Neural progenitor cell (in vitro differentiated cells): ENCODE results near the gene EIPR1. TPM values are rescaled to one million over a fixed set of nuclear protein-coding genes. Genes with fewer than 3 reads are reported as not detected.

Source experiments
- DNase-seq: peaks from one replicate; pipeline ENCODE4 v3.0.0-alpha.2; 2016; ENCODE audit warnings: low spot score
- H2AFZ ChIP-seq: fragments of 200-600 bp; sonication (generic); replicated peaks from 2 replicates; pipeline ENCODE4 v1.6.1; 2016; ENCODE audit warnings: antibody characterized with exemption
- H3F3A ChIP-seq: fragments of 200-600 bp; sonication (generic); 2 replicates; pipeline ENCODE4 v1.6.1; 2016; ENCODE audit warnings: antibody characterized with exemption, low read depth
- H3K27ac ChIP-seq: fragments of 200-600 bp; sonication (generic); 2 replicates; pipeline ENCODE4 v1.5.1; 2016; ENCODE audit warnings: mild to moderate bottlenecking
- H3K27me3 ChIP-seq: fragments of 200-600 bp; sonication (generic); 2 replicates; pipeline ENCODE4 v1.6.1; 2016; ENCODE audit warnings: mild to moderate bottlenecking, moderate library complexity
- H3K36me3 ChIP-seq: fragments of 200-600 bp; sonication (generic); 2 replicates; pipeline ENCODE4 v1.5.1; 2016
- H3K4me1 ChIP-seq: fragments of 200-600 bp; sonication (generic); 2 replicates; pipeline ENCODE4 v1.6.1; 2016; ENCODE audit warnings: mixed run types
- H3K4me2 ChIP-seq: fragments of 200-600 bp; sonication (generic); 2 replicates; pipeline ENCODE4 v1.6.1; 2016
- H3K4me3 ChIP-seq: fragments of 200-600 bp; sonication (generic); 2 replicates; pipeline ENCODE4 v1.5.1; 2016
- H3K79me2 ChIP-seq: fragments of 200-600 bp; sonication (generic); 2 replicates; pipeline ENCODE4 v1.6.1; 2016; ENCODE audit warnings: low read depth
- H3K9ac ChIP-seq: fragments of 200-600 bp; sonication (generic); 2 replicates; pipeline ENCODE4 v1.6.1; 2016
- H3K9me3 ChIP-seq: fragments of 200-600 bp; sonication (generic); 2 replicates; pipeline ENCODE4 v1.5.1; 2016; ENCODE audit warnings: low read depth
- H4K20me1 ChIP-seq: fragments of 200-600 bp; sonication (generic); 2 replicates; pipeline ENCODE4 v1.6.1; 2016; ENCODE audit warnings: low read depth
- H3K27ac Mint-ChIP-seq: 3 replicates; pipeline ENCODE4 v1.8.0; 2021; ENCODE audit warnings: mixed read lengths
- H3K27me3 Mint-ChIP-seq: 2 replicates; pipeline ENCODE4 v1.8.0; 2022; ENCODE audit warnings: low read depth, mild to moderate bottlenecking, inconsistent platforms, moderate library complexity, mixed read lengths; ENCODE audit not compliant: insufficient read depth
- H3K36me3 Mint-ChIP-seq: 3 replicates; pipeline ENCODE4 v1.8.0; 2021; ENCODE audit warnings: mixed read lengths
- H3K4me1 Mint-ChIP-seq: 3 replicates; pipeline ENCODE4 v1.8.0; 2021; ENCODE audit warnings: mixed read lengths
- H3K4me3 Mint-ChIP-seq: 3 replicates; pipeline ENCODE4 v1.8.0; 2021; ENCODE audit warnings: mild to moderate bottlenecking, moderate library complexity, mixed read lengths
- H3K9me3 Mint-ChIP-seq: 3 replicates; pipeline ENCODE4 v1.8.0; 2020; ENCODE audit warnings: mixed read lengths
- EZH2 ChIP-seq: fragments of 200-600 bp; sonication (generic); IDR thresholded peaks from 2 replicates; pipeline ENCODE4 v1.6.1; 2017; ENCODE audit warnings: antibody characterized with exemption, mild to moderate bottlenecking, moderate library complexity
- EZH2phosphoT487 ChIP-seq: fragments of 200-600 bp; sonication (generic); IDR thresholded peaks from 2 replicates; pipeline ENCODE4 v1.6.1; 2017; ENCODE audit warnings: antibody characterized with exemption
- total RNA-seq: library from RNA; depleted of rRNA; stranded (reverse); fragments of >200 nt; gene quantifications from 2 replicates; pipeline ENCODE4 v1.2.3, GENCODE V29; 2015; ENCODE audit warnings: low replicate concordance
- TF ChIP-seq, protein P1 (sequence below): fragments of 200-600 bp; sonication (generic); IDR thresholded peaks from 2 replicates; pipeline ENCODE4 v1.5.1; 2017; ENCODE audit warnings: antibody characterized with exemption, mild to moderate bottlenecking

EIPR1 gene
- total RNA-seq, 1 donor from 2014 or later, result 57.1 TPM

DNA sequence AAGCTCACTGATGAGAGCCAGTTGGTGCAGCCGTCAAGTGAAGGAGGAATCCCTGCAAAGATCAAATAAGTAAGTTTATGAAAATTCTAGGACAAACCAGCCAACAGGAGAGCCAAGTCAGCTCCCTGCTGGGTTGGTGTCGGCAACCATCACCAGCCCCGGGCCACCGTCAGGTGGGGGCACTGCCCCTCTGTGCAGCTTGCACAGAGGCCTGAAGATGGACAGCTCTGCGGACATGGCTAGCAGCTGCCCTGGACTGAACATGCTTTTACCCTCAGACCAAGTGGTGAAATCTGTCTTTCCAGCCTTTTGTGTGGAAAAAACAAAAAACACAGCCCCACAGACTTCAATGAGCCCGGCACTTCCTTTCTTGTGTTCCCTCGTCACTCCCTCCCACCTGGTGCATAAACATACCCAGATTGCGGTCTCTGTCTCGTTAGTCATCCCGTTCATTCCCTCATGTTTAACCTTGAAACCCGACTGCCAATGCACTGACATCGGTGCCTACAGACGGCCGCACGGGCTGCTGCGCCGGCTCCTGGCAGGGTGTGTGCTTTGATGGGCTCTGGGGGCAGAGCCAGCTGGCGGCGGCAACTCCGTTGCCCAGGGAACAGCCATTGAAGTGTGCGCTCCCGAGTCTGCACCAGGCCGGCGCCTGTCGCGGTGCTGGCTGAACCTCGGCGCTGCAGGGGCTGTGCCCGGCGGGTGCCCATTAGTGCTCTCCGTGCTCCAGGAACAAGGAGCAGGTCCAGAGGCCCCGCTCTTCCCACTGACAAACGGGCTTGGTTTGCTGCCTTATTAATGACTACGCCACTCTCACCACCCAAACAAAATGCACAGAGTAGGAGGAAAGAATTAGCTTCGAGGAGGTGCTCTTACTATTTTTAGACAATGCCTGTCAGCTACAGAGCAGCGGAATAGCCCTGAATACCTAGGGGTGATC lies 95.3 kb downstream of the EIPR1 start:
- H3K36me3 Mint-ChIP-seq, result peaks cover 7% of the 10 kb centered on the region
- no peaks in the 10 kb centered on the region for H3K79me2 ChIP-seq
- H3K4me1 ChIP-seq, result no peaks in the 10 kb centered on the region
- peaks cover 32% of the 10 kb centered on the region for H3K4me1 Mint-ChIP-seq
- H3K27me3 Mint-ChIP-seq, result peaks cover 8% of the 10 kb centered on the region
- TF ChIP-seq EZH2 (no peak), EZH2phosphoT487 (no peak)
- TF ChIP-seq, protein P1, sequence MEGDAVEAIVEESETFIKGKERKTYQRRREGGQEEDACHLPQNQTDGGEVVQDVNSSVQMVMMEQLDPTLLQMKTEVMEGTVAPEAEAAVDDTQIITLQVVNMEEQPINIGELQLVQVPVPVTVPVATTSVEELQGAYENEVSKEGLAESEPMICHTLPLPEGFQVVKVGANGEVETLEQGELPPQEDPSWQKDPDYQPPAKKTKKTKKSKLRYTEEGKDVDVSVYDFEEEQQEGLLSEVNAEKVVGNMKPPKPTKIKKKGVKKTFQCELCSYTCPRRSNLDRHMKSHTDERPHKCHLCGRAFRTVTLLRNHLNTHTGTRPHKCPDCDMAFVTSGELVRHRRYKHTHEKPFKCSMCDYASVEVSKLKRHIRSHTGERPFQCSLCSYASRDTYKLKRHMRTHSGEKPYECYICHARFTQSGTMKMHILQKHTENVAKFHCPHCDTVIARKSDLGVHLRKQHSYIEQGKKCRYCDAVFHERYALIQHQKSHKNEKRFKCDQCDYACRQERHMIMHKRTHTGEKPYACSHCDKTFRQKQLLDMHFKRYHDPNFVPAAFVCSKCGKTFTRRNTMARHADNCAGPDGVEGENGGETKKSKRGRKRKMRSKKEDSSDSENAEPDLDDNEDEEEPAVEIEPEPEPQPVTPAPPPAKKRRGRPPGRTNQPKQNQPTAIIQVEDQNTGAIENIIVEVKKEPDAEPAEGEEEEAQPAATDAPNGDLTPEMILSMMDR, result no peak
- no peaks in the 10 kb centered on the region for H3K36me3 ChIP-seq
- H3K27ac Mint-ChIP-seq, result peak overlapping the region; percentile 69
- no peaks in the 10 kb centered on the region for H3K27me3 ChIP-seq
- no peak for DNase-seq
- no peaks in the 10 kb centered on the region for H3K9me3 ChIP-seq
- peaks cover 4% of the 10 kb centered on the region for H3K9me3 Mint-ChIP-seq
- no peak overlapping the region for H3K27ac ChIP-seq
- no peak overlapping the region for H3K9ac ChIP-seq
- no peak overlapping the region for H3K4me2 ChIP-seq
- peaks cover under 1% of the 10 kb centered on the region for H3F3A ChIP-seq
- no peak overlapping the region for H3K4me3 ChIP-seq
- H2AFZ ChIP-seq, result no peak overlapping the region
- peaks cover 48% of the 10 kb centered on the region for H4K20me1 ChIP-seq
- no peak overlapping the region for H3K4me3 Mint-ChIP-seq

DNA sequence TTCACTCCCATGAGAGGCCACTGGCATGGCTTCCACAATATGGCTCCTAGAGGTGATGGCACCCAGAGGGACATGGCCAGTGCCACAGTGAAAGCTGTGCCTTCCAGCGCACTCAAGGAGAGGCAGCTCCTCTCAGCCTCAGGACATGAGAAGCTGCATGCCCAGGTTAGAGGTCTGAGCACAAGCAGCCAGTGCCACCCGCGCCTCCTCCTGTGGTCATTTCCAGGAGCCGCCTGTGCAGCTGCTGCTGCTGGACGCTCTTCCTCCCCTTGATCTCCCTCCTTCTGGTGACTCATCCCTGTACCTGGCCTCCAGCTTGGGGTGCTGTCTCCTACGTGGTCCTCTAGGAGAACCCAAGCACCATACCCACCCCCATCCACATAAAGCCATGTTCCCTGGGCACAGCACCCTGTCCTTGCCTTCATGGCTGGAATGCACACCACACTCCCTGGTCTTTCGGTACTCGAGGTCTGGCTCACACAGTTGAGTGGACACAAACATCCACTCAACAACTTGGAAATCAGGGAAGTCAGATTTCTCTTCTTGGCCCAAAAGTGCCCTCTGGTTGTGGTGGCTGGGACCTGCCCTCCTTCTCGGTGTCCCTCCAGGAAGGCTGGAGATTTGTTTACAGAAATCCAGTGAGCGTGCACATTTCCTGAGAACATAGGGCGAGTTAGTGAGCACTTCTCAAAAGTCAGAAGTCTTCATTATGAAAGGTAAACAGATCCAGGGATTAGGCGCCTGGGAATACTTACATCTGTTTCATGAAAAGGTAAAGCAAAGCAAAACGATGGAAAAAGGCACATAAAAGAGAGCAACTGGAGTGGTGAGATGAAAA lies 96.7 kb downstream of the EIPR1 start:
- peaks cover 39% of the 10 kb centered on the region for H4K20me1 ChIP-seq
- no peak for TF ChIP-seq EZH2
- no peak for TF ChIP-seq EZH2phosphoT487
- TF ChIP-seq, protein P1, result no peak
- no peaks in the 10 kb centered on the region for H3K9me3 Mint-ChIP-seq
- H2AFZ ChIP-seq, result no peak overlapping the region
- no peak overlapping the region for H3K4me3 Mint-ChIP-seq
- no peaks in the 10 kb centered on the region for H3F3A ChIP-seq
- H3K36me3 ChIP-seq, result no peaks in the 10 kb centered on the region
- peaks cover 31% of the 10 kb centered on the region for H3K4me1 Mint-ChIP-seq
- H3K4me2 ChIP-seq, result no peak overlapping the region
- no peaks in the 10 kb centered on the region for H3K9me3 ChIP-seq
- H3K36me3 Mint-ChIP-seq, result peaks cover 4% of the 10 kb centered on the region
- no peak overlapping the region for H3K9ac ChIP-seq
- no peak for DNase-seq
- H3K27ac ChIP-seq, result no peak overlapping the region
- peaks cover 5% of the 10 kb centered on the region for H3K27me3 Mint-ChIP-seq
- no peaks in the 10 kb centered on the region for H3K4me1 ChIP-seq
- peaks cover 2% of the 10 kb centered on the region for H3K79me2 ChIP-seq
- H3K4me3 ChIP-seq, result no peak overlapping the region
- H3K27ac Mint-ChIP-seq, result peak overlapping the region; percentile 15
- H3K27me3 ChIP-seq, result no peaks in the 10 kb centered on the region

DNA sequence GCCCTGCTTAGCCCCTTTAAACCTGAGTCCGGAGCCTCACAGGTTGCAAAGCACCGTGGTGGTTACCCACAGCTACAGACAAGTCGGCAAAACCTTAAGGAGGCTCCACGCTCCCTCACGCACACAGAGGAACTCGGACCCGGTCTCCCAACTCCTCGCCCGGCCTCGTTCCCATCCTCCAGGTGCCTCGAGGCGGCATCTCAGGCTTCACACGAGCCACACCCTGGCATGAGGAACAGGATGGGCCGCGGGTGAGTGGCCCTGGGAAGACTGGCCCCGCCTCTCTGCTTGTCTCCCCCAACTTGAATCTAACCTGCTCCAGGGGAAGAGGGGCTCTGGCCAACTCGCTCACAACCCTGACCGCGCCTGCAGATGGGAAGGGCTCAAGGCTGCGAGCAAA lies 97.4 kb downstream of the EIPR1 start:
- peaks cover 31% of the 10 kb centered on the region for H3K4me1 Mint-ChIP-seq
- Histone ChIP-seq H3K9me3 (peaks cover under 1% of the 10 kb centered on the region), H3K27ac (no peak overlapping the region), H3F3A (no peaks in the 10 kb centered on the region), H3K36me3 (no peaks in the 10 kb centered on the region), H3K27me3 (no peaks in the 10 kb centered on the region), H3K4me2 (no peak overlapping the region), H3K4me1 (no peaks in the 10 kb centered on the region), H4K20me1 (peaks cover 38% of the 10 kb centered on the region), H3K9ac (no peak overlapping the region), H3K79me2 (peaks cover 7% of the 10 kb centered on the region), H2AFZ (no peak overlapping the region), H3K4me3 (no peak overlapping the region)
- H3K9me3 Mint-ChIP-seq, result peaks cover 6% of the 10 kb centered on the region
- no peak for TF ChIP-seq EZH2
- no peak for DNase-seq
- H3K4me3 Mint-ChIP-seq, result no peak overlapping the region
- peaks cover 5% of the 10 kb centered on the region for H3K36me3 Mint-ChIP-seq
- peaks cover 5% of the 10 kb centered on the region for H3K27me3 Mint-ChIP-seq
- H3K27ac Mint-ChIP-seq, result no peak overlapping the region
